Mammary epithelial cell (primary cell): ENCODE results near the gene SOX5.

Source experiments
- EZH2 ChIP-seq: IDR thresholded peaks from 2 replicates; pipeline ENCODE4 v1.6.1; 2012; ENCODE audit warnings: low read length, inconsistent platforms, borderline replicate concordance
- TF ChIP-seq, protein P1 (sequence below), 2 donors: IDR thresholded peaks in 1 of 2; conservative IDR thresholded peaks in 1 of 2; 2 replicates each; pipeline ENCODE4 v1.5.1; 2011 to 2012; ENCODE audit warnings: inconsistent platforms in 2 of 2, low read length in 2 of 2, mild to moderate bottlenecking in 2 of 2, control low read depth in 1 of 2, low read depth in 1 of 2; ENCODE audit not compliant: insufficient read depth in 1 of 2; ENCODE audit errors: extremely low read depth in 1 of 2

DNA sequence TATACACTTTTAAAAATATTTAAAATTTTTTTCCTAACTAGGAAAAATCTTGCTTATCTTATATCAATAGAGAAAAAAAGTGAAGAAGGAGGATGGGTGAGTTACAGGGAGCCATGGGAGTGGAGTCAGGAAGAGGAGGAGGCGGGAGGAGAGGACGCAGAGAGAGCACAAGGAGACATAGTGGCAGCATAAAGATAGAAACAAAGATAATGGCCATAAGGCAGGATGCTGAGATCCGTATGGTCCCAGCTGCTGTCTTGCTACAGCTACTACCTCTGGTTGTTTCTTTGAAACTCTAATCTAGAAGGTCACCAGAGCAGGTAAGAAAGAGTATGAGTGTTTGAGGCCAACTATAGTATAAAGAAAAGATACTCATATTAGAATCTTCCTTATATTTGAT lies 2.6 kb upstream of the SOX5 start:
- TF ChIP-seq, protein P1, sequence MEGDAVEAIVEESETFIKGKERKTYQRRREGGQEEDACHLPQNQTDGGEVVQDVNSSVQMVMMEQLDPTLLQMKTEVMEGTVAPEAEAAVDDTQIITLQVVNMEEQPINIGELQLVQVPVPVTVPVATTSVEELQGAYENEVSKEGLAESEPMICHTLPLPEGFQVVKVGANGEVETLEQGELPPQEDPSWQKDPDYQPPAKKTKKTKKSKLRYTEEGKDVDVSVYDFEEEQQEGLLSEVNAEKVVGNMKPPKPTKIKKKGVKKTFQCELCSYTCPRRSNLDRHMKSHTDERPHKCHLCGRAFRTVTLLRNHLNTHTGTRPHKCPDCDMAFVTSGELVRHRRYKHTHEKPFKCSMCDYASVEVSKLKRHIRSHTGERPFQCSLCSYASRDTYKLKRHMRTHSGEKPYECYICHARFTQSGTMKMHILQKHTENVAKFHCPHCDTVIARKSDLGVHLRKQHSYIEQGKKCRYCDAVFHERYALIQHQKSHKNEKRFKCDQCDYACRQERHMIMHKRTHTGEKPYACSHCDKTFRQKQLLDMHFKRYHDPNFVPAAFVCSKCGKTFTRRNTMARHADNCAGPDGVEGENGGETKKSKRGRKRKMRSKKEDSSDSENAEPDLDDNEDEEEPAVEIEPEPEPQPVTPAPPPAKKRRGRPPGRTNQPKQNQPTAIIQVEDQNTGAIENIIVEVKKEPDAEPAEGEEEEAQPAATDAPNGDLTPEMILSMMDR (conservative IDR thresholded peaks at IDR 0.05 in 1 of 2, IDR thresholded peaks at IDR 0.05 in 1 of 2; ENCODE audit: extremely low read depth in 1 of 2, insufficient read depth in 1 of 2, low read depth in 1 of 2, low read length in 2 of 2), result no peak
- TF ChIP-seq EZH2, result no peak
